GM12864 (cell line): ENCODE measurements around the gene DYNC1I1.

Source experiments
- DNase-seq: peaks from one replicate; pipeline ENCODE4 v3.0.0-alpha.2; 2011; ENCODE audit warnings: low read depth
- H3K4me3 ChIP-seq: 2 replicates; pipeline ENCODE4 v1.5.1; 2011; ENCODE audit warnings: mild to moderate bottlenecking, low read depth, low read length, control low read depth
- CTCF ChIP-seq: IDR thresholded peaks from 2 replicates; pipeline ENCODE4 v1.5.1; 2011; ENCODE audit warnings: low read depth, mild to moderate bottlenecking, moderate library complexity, low read length, control low read depth, inconsistent platforms; ENCODE audit errors: missing control alignments

The DYNC1I1 gene

GRCh38 chr7:96104984-96105383, 332.6 kb downstream of the DYNC1I1 start:
- H3K4me3 ChIP-seq = no peak overlapping the region
- DNase-seq = no peak
- TF ChIP-seq CTCF = no peak

- no peak for DNase-seq
- TF ChIP-seq CTCF = no peak
- H3K4me3 ChIP-seq = no peak overlapping the region
These were observed 339.1 kb downstream of the DYNC1I1 start for GRCh38 chr7:96111405-96111804.

- TF ChIP-seq CTCF = no peak
- no peak for DNase-seq
- H3K4me3 ChIP-seq = no peak overlapping the region
These were observed 341.8 kb downstream of the DYNC1I1 start for GRCh38 chr7:96114190-96114589.

DNA sequence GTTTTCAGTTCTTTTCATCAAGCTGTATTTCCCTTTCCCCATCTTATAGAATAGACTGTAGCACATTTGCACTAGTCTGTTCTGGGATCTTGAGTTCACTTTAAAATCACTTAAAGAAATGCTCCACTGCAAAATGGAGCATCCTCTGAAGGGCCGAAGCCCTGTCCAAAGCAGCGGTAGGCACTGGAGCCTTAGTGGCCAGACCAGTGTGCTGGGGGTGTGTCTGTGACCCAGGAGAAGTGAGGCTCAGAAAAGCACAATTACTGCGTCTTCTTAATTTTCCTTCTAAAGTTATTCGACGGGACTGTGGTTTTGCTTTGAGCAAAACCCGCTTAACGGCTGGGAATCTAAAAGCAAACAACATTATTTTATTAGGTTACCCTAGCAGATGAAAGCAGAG, 343.8 kb downstream of the DYNC1I1 start:
- DNase-seq = no peak
- no peak overlapping the region for H3K4me3 ChIP-seq
- no peak for TF ChIP-seq CTCF

DNA sequence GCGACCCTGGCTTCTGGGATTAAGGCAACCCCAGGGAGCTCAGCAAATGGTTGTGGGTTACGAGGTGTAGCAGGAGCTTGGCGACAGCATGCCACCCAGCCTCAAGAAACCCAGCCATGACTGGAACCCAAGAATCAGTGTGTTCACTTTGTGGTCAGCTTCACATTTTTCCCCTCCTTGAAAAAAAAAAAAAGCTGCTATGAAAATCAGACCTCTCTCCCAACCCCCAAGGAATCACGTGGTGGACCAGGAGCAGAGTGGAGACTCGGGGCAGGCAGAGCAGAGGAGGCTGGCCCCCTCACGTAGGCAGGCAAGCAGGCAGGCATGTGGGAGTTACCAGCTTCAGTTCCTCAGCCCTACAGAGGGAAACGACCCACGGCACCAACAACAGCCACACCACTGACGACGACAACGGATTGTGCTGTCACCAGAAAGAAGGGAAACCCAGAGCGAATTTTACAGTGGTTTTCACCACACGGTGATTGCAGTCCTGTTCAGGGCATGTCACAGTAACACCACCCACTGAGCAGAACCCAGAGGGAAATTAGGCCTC, 346.2 kb downstream of the DYNC1I1 start:
- H3K4me3 ChIP-seq = no peak overlapping the region
- TF ChIP-seq CTCF = no peak
- DNase-seq = no peak

DNA sequence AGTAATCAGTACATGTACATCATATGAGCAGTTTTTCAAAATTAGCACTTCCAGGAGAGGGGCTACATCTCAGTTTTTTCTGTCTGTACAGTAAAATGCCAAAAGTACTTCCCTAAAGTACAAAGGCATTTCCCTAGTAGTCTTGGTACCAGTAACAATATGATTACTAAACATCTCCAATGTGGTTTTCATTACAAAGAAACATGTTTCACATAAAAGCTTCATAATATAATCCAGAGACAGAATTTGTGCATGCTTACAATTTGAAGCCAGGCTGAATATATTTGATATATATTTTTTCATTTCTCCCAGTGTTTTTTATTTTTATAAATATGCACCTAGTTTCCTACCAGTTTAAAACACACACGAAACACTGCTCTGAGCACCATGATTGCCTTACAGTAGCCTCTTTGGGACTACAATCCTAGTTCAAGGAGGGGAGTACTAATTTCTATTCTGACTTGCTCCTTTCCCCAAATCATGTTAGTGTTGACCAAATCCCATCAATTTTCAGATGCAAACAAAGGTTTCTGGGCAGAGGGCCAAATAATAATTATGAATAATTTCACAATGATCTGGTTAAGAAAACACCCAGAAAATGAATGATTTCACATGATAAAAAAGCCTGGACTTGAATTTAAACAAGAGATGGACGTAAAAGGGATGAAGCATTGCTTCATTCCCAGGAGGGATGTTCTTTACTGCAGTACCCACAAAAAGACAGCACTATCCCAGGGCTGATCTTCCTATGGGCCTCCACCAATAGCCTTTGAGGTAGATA, 348.3 kb downstream of the DYNC1I1 start:
- DNase-seq = no peak
- H3K4me3 ChIP-seq = no peak overlapping the region
- TF ChIP-seq CTCF = no peak

GRCh38 chr7:96121752-96122151, 349.4 kb downstream of the DYNC1I1 start:
- H3K4me3 ChIP-seq = no peak overlapping the region
- DNase-seq = no peak
- no peak for TF ChIP-seq CTCF
